ENCODE data around the gene GBA3. TPM values are rescaled to one million over a fixed set of nuclear protein-coding genes. Genes with fewer than 3 reads are reported as not detected.

Gene GBA3
- total and polyA plus RNA-seq, 2 of the 8 experiments (the other 6 are each of a cell fraction or from before 2014, with no cell fraction given), result not detected

- Histone ChIP-seq H3K79me1 (ENCODE audit: low read depth, low read length) (no peaks in the 10 kb centered on the region), H3K4ac (replicated peaks; ENCODE audit: insufficient read length, low read depth, low read length) (no peak overlapping the region), H3K27ac (ENCODE audit: low read depth, low read length) (no peak overlapping the region), H3K27me3 (replicated peaks in 1 of 4; ENCODE audit: control insufficient read depth in 3 of 4, extremely low read depth in 1 of 4, insufficient read depth in 3 of 4, low read length in 3 of 4) (no peaks in the 10 kb centered on the region), H3K9ac (replicated peaks in 1 of 4; ENCODE audit: extremely low read depth in 1 of 4, low read depth in 3 of 4, low read length in 3 of 4) (no peak overlapping the region), H3K4me2 (ENCODE audit: insufficient read depth in 1 of 2, low read depth in 2 of 2, low read length in 2 of 2) (no peak overlapping the region), H3K14ac (ENCODE audit: insufficient read length) (no peak overlapping the region), H3K23ac (ENCODE audit: insufficient read length) (no peak overlapping the region), H4K5ac (ENCODE audit: insufficient read length, low read depth, low read length) (no peak overlapping the region), H4K20me1 (replicated peaks in 1 of 2; ENCODE audit: control insufficient read depth in 1 of 2, insufficient read depth in 2 of 2, low read length in 2 of 2) (no peaks in the 10 kb centered on the region), H3K4me3 (ENCODE audit: extremely low read depth in 1 of 4, insufficient read depth in 2 of 4, low read depth in 3 of 4, low read length in 4 of 4) (no peak overlapping the region), H2BK15ac (ENCODE audit: low read length) (no peak overlapping the region), H4K8ac (ENCODE audit: extremely low read depth, insufficient read depth, low read length) (no peak overlapping the region), H4K91ac (replicated peaks; ENCODE audit: insufficient read length, low read length) (no peak overlapping the region), H2BK120ac (replicated peaks; ENCODE audit: low read depth, low read length) (no peak overlapping the region), H2AFZ (ENCODE audit: low read length) (no peak overlapping the region), H3K9me3 (ENCODE audit: insufficient read depth in 2 of 2, low read depth in 1 of 2, low read length in 1 of 2) (no peaks in the 10 kb centered on the region), H3K79me2 (ENCODE audit: control insufficient read depth in 1 of 2, insufficient read depth in 2 of 2, low read length in 2 of 2) (no peaks in the 10 kb centered on the region), H3K56ac (replicated peaks; ENCODE audit: insufficient read length, low read depth, low read length) (no peak overlapping the region), H2BK20ac (ENCODE audit: low read length) (no peak overlapping the region), H3K4me1 (replicated peaks in 1 of 4; ENCODE audit: control insufficient read depth in 3 of 4, insufficient read depth in 4 of 4, low read length in 3 of 4) (no peaks in the 10 kb centered on the region), H2BK12ac (ENCODE audit: low read depth, low read length) (no peak overlapping the region), H3K23me2 (ENCODE audit: low read depth, low read length) (no peaks in the 10 kb centered on the region), H2AK5ac (ENCODE audit: low read depth, low read length) (no peak overlapping the region), H3K18ac (ENCODE audit: extremely low read depth, low read length) (no peak overlapping the region), H3K36me3 (ENCODE audit: control insufficient read depth in 2 of 4, insufficient read depth in 4 of 4, low read length in 3 of 4) (no peaks in the 10 kb centered on the region), H2BK5ac (ENCODE audit: low read depth, low read length) (no peak overlapping the region)
- TF ChIP-seq JUND (IDR thresholded peaks at IDR 0.05; ENCODE audit: low read length), result no peak
- no peak for TF ChIP-seq BACH1 (IDR thresholded peaks at IDR 0.05; ENCODE audit: low read length)
- no peak for TF ChIP-seq CHD1 (IDR thresholded peaks at IDR 0.05; ENCODE audit: low read depth, low read length)
- FAIRE-seq (no peak), DNase-seq (ENCODE audit: low read depth in 1 of 2, low spot score in 2 of 2) (no peak)
- ChIA-PET CTCF (ENCODE audit: partially characterized antibody) (interaction anchor here (1.0 to 1.2 kb wide), 2 partner anchors 9 to 249 kb away, joined by 3 to 4 read pairs; partner anchors contain the start of gene GBA3), POLR2A (ENCODE audit: partially characterized antibody) (no interaction called here)
Measured at GRCh38 chr4:22683726-22684125, 9.0 kb upstream of the GBA3 start.
